Hindlimb muscle (tissue), 1 donor: ENCODE results near the gene TRAF3IP1. TPM values are rescaled to one million over a fixed set of nuclear protein-coding genes. Genes with fewer than 3 reads are reported as not detected.
"Not testable (repeated sequence)": the region's sequence is repeated elsewhere in the genome, so short reads cannot be mapped to it uniquely, and the experiment has no call there.

Source experiments
- DNase-seq: peaks from one replicate; pipeline ENCODE4 v3.0.0-alpha.2; 2013
- polyA plus RNA-seq: library from polyadenylated mRNA; unstranded; fragments of 120-200 nt; gene quantifications from one replicate; pipeline ENCODE4 v1.2.1, GENCODE V29; 2013; ENCODE audit not compliant: insufficient read length

TRAF3IP1 gene
- polyA plus RNA-seq, 1 donor = 9.3 TPM

GRCh38 chr2:238428866-238429265, 108.5 kb downstream of the TRAF3IP1 start:
- DNase-seq = no peak

GRCh38 chr2:238430781-238431180, 110.5 kb downstream of the TRAF3IP1 start:
- DNase-seq = no peak

- DNase-seq = no peak
These were observed 111.1 kb downstream of the TRAF3IP1 start for GRCh38 chr2:238431456-238431855.

- DNase-seq = no peak
These were observed 113.1 kb downstream of the TRAF3IP1 start for GRCh38 chr2:238433300-238433915.

GRCh38 chr2:238433941-238434845, 113.9 kb downstream of the TRAF3IP1 start:
- DNase-seq = no peak

- DNase-seq = no peak
These were observed 114.8 kb downstream of the TRAF3IP1 start for GRCh38 chr2:238434846-238435751.

GRCh38 chr2:238435752-238436096, 115.4 kb downstream of the TRAF3IP1 start:
- no peak for DNase-seq

GRCh38 chr2:238438856-238439849, 118.8 kb downstream of the TRAF3IP1 start:
- no peak for DNase-seq

- no peak for DNase-seq
These were observed 119.6 kb downstream of the TRAF3IP1 start for GRCh38 chr2:238439917-238440316.

- no peak for DNase-seq
These were observed 120.0 kb downstream of the TRAF3IP1 start for GRCh38 chr2:238440331-238440730.

GRCh38 chr2:238440767-238441166, 120.4 kb downstream of the TRAF3IP1 start:
- no peak for DNase-seq

GRCh38 chr2:238441262-238442114, 121.2 kb downstream of the TRAF3IP1 start:
- no peak for DNase-seq

- DNase-seq = not testable (repeated sequence)
These were observed 121.9 kb downstream of the TRAF3IP1 start for GRCh38 chr2:238442257-238442656.

GRCh38 chr2:238444242-238444641, 123.9 kb downstream of the TRAF3IP1 start:
- no peak for DNase-seq

- DNase-seq = no peak
These were observed 125.3 kb downstream of the TRAF3IP1 start for GRCh38 chr2:238445409-238446190.

- DNase-seq = no peak
These were observed 126.1 kb downstream of the TRAF3IP1 start for GRCh38 chr2:238446371-238446770.

GRCh38 chr2:238448031-238448955, 128.0 kb downstream of the TRAF3IP1 start:
- DNase-seq = no peak

- DNase-seq = no peak
These were observed 128.9 kb downstream of the TRAF3IP1 start for GRCh38 chr2:238449241-238449640.
